ENCODE data around the gene TAC3.

The TAC3 gene

GRCh38 chr12:57046086-57046791 is 29.9 kb upstream of the TAC3 start:
- TF ChIP-seq CTCF (IDR thresholded peaks at IDR 0.05; ENCODE audit: low read depth, low read length), result no peak
- no peak overlapping the region for H3K4me3 ChIP-seq (ENCODE audit: low read depth, low read length)
- DNase-seq, result no peak
- H3K9me3 ChIP-seq, result no peaks in the 10 kb centered on the region
- no peaks in the 10 kb centered on the region for H3K27me3 ChIP-seq
- H3K36me3 ChIP-seq, result no peaks in the 10 kb centered on the region
- no peaks in the 10 kb centered on the region for H3K4me1 ChIP-seq

- DNase-seq, result no peak
- H3K27me3 ChIP-seq, result no peaks in the 10 kb centered on the region
- H3K4me1 ChIP-seq, result no peaks in the 10 kb centered on the region
- no peaks in the 10 kb centered on the region for H3K9me3 ChIP-seq
- no peak overlapping the region for H3K4me3 ChIP-seq (ENCODE audit: low read depth, low read length)
- H3K36me3 ChIP-seq, result no peaks in the 10 kb centered on the region
- TF ChIP-seq CTCF (IDR thresholded peaks at IDR 0.05; ENCODE audit: low read depth, low read length), result no peak
These were observed 28.6 kb upstream of the TAC3 start for GRCh38 chr12:57044889-57045288.

- no peaks in the 10 kb centered on the region for H3K36me3 ChIP-seq
- TF ChIP-seq CTCF (IDR thresholded peaks at IDR 0.05; ENCODE audit: low read depth, low read length), result no peak
- DNase-seq, result no peak
- no peak overlapping the region for H3K4me3 ChIP-seq (ENCODE audit: low read depth, low read length)
- no peaks in the 10 kb centered on the region for H3K9me3 ChIP-seq
- H3K27me3 ChIP-seq, result no peaks in the 10 kb centered on the region
- no peaks in the 10 kb centered on the region for H3K4me1 ChIP-seq
These were observed 28.1 kb upstream of the TAC3 start for GRCh38 chr12:57044468-57044867.

- no peak for TF ChIP-seq CTCF (IDR thresholded peaks at IDR 0.05; ENCODE audit: low read depth, low read length)
- DNase-seq, result no peak
- no peaks in the 10 kb centered on the region for H3K36me3 ChIP-seq
- H3K4me1 ChIP-seq, result no peaks in the 10 kb centered on the region
- no peak overlapping the region for H3K4me3 ChIP-seq (ENCODE audit: low read depth, low read length)
- no peaks in the 10 kb centered on the region for H3K9me3 ChIP-seq
- no peaks in the 10 kb centered on the region for H3K27me3 ChIP-seq
These were observed 26.4 kb upstream of the TAC3 start for GRCh38 chr12:57042695-57043094.

GRCh38 chr12:57040750-57041149 is 24.4 kb upstream of the TAC3 start:
- H3K4me3 ChIP-seq (ENCODE audit: low read depth, low read length), result no peak overlapping the region
- DNase-seq, result no peak
- no peaks in the 10 kb centered on the region for H3K4me1 ChIP-seq
- TF ChIP-seq CTCF (IDR thresholded peaks at IDR 0.05; ENCODE audit: low read depth, low read length), result no peak
- no peaks in the 10 kb centered on the region for H3K9me3 ChIP-seq
- no peaks in the 10 kb centered on the region for H3K27me3 ChIP-seq
- no peaks in the 10 kb centered on the region for H3K36me3 ChIP-seq

- Histone ChIP-seq H3K36me3 (no peaks in the 10 kb centered on the region), H3K4me1 (no peaks in the 10 kb centered on the region), H3K4me3 (ENCODE audit: low read depth, low read length) (no peak overlapping the region), H3K27me3 (no peaks in the 10 kb centered on the region), H3K9me3 (no peaks in the 10 kb centered on the region)
- DNase-seq, result no peak
- TF ChIP-seq CTCF (IDR thresholded peaks at IDR 0.05; ENCODE audit: low read depth, low read length), result no peak
These were observed 23.9 kb upstream of the TAC3 start for GRCh38 chr12:57040211-57040610.
